Activated CD8-positive, alpha-beta T cell treated with anti-CD3 and anti-CD28 coated beads, Interleukin-2, amount 10 ng/mL, durations not matched to agents 7 days and 5 days (primary cell): Measurements from ENCODE around the gene C11orf21. TPM values are rescaled to one million over a fixed set of nuclear protein-coding genes. Genes with fewer than 3 reads are reported as not detected.
"Not testable (repeated sequence)": the region's sequence is repeated elsewhere in the genome, so short reads cannot be mapped to it uniquely, and the experiment has no call there.

ENCODE experiments used
- ATAC-seq: fragments of 150-1000 bp; cut with Tn5 transposase; one replicate; pipeline ENCODE4 v1.10.0; 2021; ENCODE audit warnings: moderate library complexity
- CTCF ChIA-PET: fragments of 350-600 bp; sonication (Branson Sonifier 250); formaldehyde crosslinking; loops from one replicate; lab custom pipeline; 2021; ENCODE audit warnings: antibody characterized with exemption; lab: Charles Lee
- POLR2A ChIA-PET: fragments of 350-600 bp; sonication (Branson Sonifier 250); formaldehyde crosslinking; loops from one replicate; lab custom pipeline; 2021; ENCODE audit warnings: antibody characterized with exemption; lab: Charles Lee
- DNase-seq: peaks from one replicate; pipeline ENCODE4 v3.0.0-alpha.2; 2020
- H3K27ac Mint-ChIP-seq: one replicate; pipeline ENCODE4 v1.8.0; 2021; ENCODE audit warnings: mild to moderate bottlenecking, mixed read lengths
- H3K27me3 Mint-ChIP-seq: one replicate; pipeline ENCODE4 v1.8.0; 2021; ENCODE audit warnings: low read depth, mixed read lengths
- H3K36me3 Mint-ChIP-seq: one replicate; pipeline ENCODE4 v1.8.0; 2021; ENCODE audit warnings: low read depth, mixed read lengths
- H3K4me1 Mint-ChIP-seq: one replicate; pipeline ENCODE4 v1.8.0; 2021; ENCODE audit warnings: low read depth, mixed read lengths
- H3K4me3 Mint-ChIP-seq: one replicate; pipeline ENCODE4 v1.8.0; 2021; ENCODE audit warnings: mild to moderate bottlenecking, mixed read lengths
- H3K9me3 Mint-ChIP-seq: one replicate; pipeline ENCODE4 v1.8.0; 2022; ENCODE audit warnings: mixed read lengths; ENCODE audit not compliant: insufficient read depth
- total RNA-seq, 2 experiments: library from RNA; stranded (reverse); gene quantifications; one replicate each; pipeline ENCODE4 v1.2.3, GENCODE V29; 2021

C11orf21 gene
- total RNA-seq, 2 experiments from 2014 or later: 37.1 to 43.2 TPM

DNA sequence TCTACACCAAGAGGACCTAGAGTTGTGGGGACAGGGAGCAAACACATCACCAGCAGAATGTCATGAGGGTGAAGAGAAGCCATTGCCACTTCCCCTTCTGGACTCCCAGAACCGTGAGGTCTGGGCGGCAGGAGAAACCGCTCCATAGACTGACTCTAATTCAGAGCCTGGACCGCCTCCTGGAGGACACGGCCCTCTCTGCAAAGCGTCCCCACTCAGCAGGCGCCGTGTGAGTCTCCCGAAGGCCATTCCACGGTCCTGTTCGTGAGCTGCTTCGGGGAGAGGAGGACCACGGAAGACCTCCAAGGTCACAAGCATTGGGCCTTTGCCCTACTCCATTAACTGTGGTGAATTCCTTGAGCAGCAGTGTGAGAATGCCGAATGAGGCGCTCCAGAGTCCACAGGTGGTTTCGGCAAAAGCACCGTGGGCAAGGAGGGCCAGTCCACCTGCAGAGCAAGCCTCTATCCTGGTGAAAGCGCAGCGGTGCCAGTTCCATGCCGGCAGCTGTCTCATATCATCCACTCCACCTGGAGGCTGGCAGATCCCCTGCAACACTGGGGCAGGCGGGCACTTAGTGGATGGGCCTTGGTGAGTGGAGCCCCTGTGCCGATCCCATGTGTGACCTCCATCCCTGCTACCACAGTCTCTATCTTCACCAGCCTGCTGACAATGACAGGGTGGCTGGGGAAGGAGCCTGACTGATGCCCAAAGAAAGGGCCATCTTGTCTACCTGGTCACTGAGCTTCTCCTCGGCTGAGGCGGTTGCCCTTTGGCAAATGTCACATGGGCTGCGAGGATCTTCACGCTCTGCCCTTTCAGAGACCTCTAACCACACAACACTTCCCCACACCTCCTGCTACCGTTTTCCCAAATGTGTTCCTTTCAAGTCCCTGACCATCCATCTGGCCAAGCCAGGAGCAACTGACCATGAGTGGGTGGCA is 7.5 kb downstream of the C11orf21 start:
- no peak overlapping the region for H3K4me3 Mint-ChIP-seq
- no peak overlapping the region for H3K27ac Mint-ChIP-seq
- peaks cover 16% of the 10 kb centered on the region for H3K4me1 Mint-ChIP-seq
- H3K9me3 Mint-ChIP-seq: no peaks in the 10 kb centered on the region
- POLR2A ChIA-PET: no interaction called here
- no peak for DNase-seq
- peaks cover 3% of the 10 kb centered on the region for H3K36me3 Mint-ChIP-seq
- peaks cover 10% of the 10 kb centered on the region for H3K27me3 Mint-ChIP-seq
- CTCF ChIA-PET: interaction anchor here (0.8 to 1.6 kb wide), 2 partner anchors 10 to 11 kb away, joined by 3 to 4 read pairs; no protein-coding TSS in a partner anchor
- ATAC-seq: no peak

- H3K9me3 Mint-ChIP-seq: no peaks in the 10 kb centered on the region
- DNase-seq (no peak), ATAC-seq (no peak)
- H3K4me3 Mint-ChIP-seq: no peak overlapping the region
- no peak overlapping the region for H3K27ac Mint-ChIP-seq
- peaks cover 3% of the 10 kb centered on the region for H3K36me3 Mint-ChIP-seq
- POLR2A ChIA-PET: no interaction called here
- peaks cover 13% of the 10 kb centered on the region for H3K27me3 Mint-ChIP-seq
- H3K4me1 Mint-ChIP-seq: peaks cover 9% of the 10 kb centered on the region
- CTCF ChIA-PET: no interaction called here
Observed at GRCh38 chr11:2293531-2293971, 8.2 kb downstream of the C11orf21 start.

GRCh38 chr11:2290351-2290841 is 11.3 kb downstream of the C11orf21 start:
- Mint-ChIP-seq H3K27ac (no peak overlapping the region), H3K36me3 (no peaks in the 10 kb centered on the region), H3K27me3 (peaks cover 16% of the 10 kb centered on the region), H3K4me3 (no peak overlapping the region), H3K4me1 (peaks cover 6% of the 10 kb centered on the region), H3K9me3 (no peaks in the 10 kb centered on the region)
- CTCF ChIA-PET: no interaction called here
- DNase-seq (no peak), ATAC-seq (no peak)
- POLR2A ChIA-PET: interaction anchor here (1.0 kb wide), 1 partner anchor 10 kb away, joined by 4 read pairs; no protein-coding TSS in a partner anchor

- Mint-ChIP-seq H3K9me3 (no peaks in the 10 kb centered on the region), H3K4me3 (no peak overlapping the region), H3K27me3 (peaks cover 19% of the 10 kb centered on the region), H3K27ac (no peak overlapping the region), H3K4me1 (peaks cover 6% of the 10 kb centered on the region), H3K36me3 (no peaks in the 10 kb centered on the region)
- no peak for ATAC-seq
- POLR2A ChIA-PET: interaction anchor here (1.0 kb wide), 1 partner anchor 10 kb away, joined by 4 read pairs; no protein-coding TSS in a partner anchor
- CTCF ChIA-PET: no interaction called here
- DNase-seq: no peak
Observed at GRCh38 chr11:2289859-2290258, 11.9 kb downstream of the C11orf21 start.

GRCh38 chr11:2289350-2289749 is 12.4 kb downstream of the C11orf21 start:
- CTCF ChIA-PET: no interaction called here
- Mint-ChIP-seq H3K4me3 (no peak overlapping the region), H3K27ac (no peak overlapping the region), H3K27me3 (peaks cover 20% of the 10 kb centered on the region), H3K9me3 (no peaks in the 10 kb centered on the region), H3K4me1 (peaks cover 6% of the 10 kb centered on the region), H3K36me3 (no peaks in the 10 kb centered on the region)
- no peak for DNase-seq
- no peak for ATAC-seq
- POLR2A ChIA-PET: interaction anchor here (1.0 kb wide), 1 partner anchor 11 kb away, joined by 4 read pairs; no protein-coding TSS in a partner anchor

- ChIA-PET POLR2A (no interaction called here), CTCF (interaction anchor here (1.2 kb wide), 1 partner anchor 17 kb away, joined by 5 read pairs; no protein-coding TSS in a partner anchor)
- peaks cover 5% of the 10 kb centered on the region for H3K9me3 Mint-ChIP-seq
- peaks cover 6% of the 10 kb centered on the region for H3K4me1 Mint-ChIP-seq
- no peak for ATAC-seq
- no peak overlapping the region for H3K27ac Mint-ChIP-seq
- no peak for DNase-seq
- no peaks in the 10 kb centered on the region for H3K36me3 Mint-ChIP-seq
- no peak overlapping the region for H3K4me3 Mint-ChIP-seq
- H3K27me3 Mint-ChIP-seq: peaks cover 26% of the 10 kb centered on the region
Observed at GRCh38 chr11:2287091-2287490, 14.6 kb downstream of the C11orf21 start.

DNA sequence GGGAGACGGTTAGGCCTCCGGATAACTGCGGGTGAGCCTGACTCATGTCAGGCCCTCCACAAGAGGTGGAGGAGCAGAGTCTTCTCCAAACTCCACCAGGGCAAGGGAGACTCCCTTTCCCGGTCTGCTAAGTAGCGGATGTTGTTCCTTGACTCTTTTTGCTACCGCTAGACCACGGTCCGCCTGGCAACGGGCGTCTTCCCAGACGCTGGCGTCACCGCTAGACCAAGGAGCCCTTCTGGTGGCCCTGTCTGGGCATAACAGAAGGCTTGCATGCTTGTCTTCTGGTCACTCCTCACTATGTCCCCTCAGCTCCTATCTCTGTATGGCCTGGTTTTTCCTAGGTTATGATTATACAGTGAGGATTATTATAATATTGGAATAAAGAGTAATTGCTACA is 15.4 kb downstream of the C11orf21 start:
- H3K9me3 Mint-ChIP-seq, POLR2A ChIA-PET, H3K36me3 Mint-ChIP-seq, H3K4me3 Mint-ChIP-seq, H3K27ac Mint-ChIP-seq, CTCF ChIA-PET, DNase-seq, ATAC-seq, H3K4me1 Mint-ChIP-seq: not testable (repeated sequence)
- H3K27me3 Mint-ChIP-seq: peaks cover 31% of the 10 kb centered on the region

DNA sequence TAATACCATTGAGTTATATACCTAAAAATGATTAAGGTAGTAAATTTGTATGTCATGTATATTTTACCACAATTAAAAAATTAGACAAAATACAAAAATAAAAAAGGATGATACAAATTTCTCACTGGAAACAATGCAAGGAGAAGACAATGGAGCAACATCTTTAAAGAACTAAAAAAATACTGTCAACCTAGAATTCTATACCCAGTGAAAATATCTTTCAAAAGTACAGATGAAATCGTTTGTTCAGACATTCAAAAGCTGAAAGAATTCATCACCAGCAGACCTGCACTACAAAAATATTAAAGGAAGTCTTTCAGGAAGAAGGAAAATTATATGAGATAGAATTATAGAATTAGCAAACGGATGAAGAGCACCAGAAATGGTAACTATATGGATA is 21.5 kb downstream of the C11orf21 start:
- no peaks in the 10 kb centered on the region for H3K36me3 Mint-ChIP-seq
- H3K4me1 Mint-ChIP-seq: peaks cover 8% of the 10 kb centered on the region

GRCh38 chr11:2277933-2278523 is 23.7 kb downstream of the C11orf21 start:
- POLR2A ChIA-PET: no interaction called here
- CTCF ChIA-PET: no interaction called here
- ATAC-seq: no peak
- Mint-ChIP-seq H3K27ac (no peak overlapping the region), H3K9me3 (peaks cover 15% of the 10 kb centered on the region), H3K36me3 (no peaks in the 10 kb centered on the region), H3K27me3 (peaks cover 26% of the 10 kb centered on the region), H3K4me1 (peaks cover 8% of the 10 kb centered on the region), H3K4me3 (no peak overlapping the region)
- peak; percentile 12 for DNase-seq

More for the DNA sequence above, 21.5 kb downstream of the C11orf21 start:
- Mint-ChIP-seq H3K27ac (no peak overlapping the region), H3K27me3 (peaks cover 31% of the 10 kb centered on the region), H3K4me3 (no peak overlapping the region), H3K9me3 (peaks cover 15% of the 10 kb centered on the region)
- ATAC-seq (no peak), DNase-seq (no peak)
- POLR2A ChIA-PET: no interaction called here
- CTCF ChIA-PET: no interaction called here

- Mint-ChIP-seq H3K4me1 (peaks cover 8% of the 10 kb centered on the region), H3K27me3 (peaks cover 29% of the 10 kb centered on the region), H3K36me3 (no peaks in the 10 kb centered on the region), H3K27ac (no peak overlapping the region), H3K9me3 (peaks cover 10% of the 10 kb centered on the region), H3K4me3 (no peak overlapping the region)
- ChIA-PET POLR2A (no interaction called here), CTCF (interaction anchor here (1.3 to 1.5 kb wide), 2 partner anchors 23 to 28 kb away, joined by 3 read pairs; no protein-coding TSS in a partner anchor)
- peak; percentile 13 for DNase-seq
- no peak for ATAC-seq
Observed at GRCh38 chr11:2277008-2277346, 24.7 kb downstream of the C11orf21 start.

GRCh38 chr11:2276280-2277007 is 25.3 kb downstream of the C11orf21 start:
- Mint-ChIP-seq H3K36me3 (no peaks in the 10 kb centered on the region), H3K27ac (no peak overlapping the region), H3K27me3 (peaks cover 29% of the 10 kb centered on the region), H3K4me1 (peaks cover 8% of the 10 kb centered on the region), H3K4me3 (no peak overlapping the region), H3K9me3 (peaks cover 10% of the 10 kb centered on the region)
- POLR2A ChIA-PET: no interaction called here
- CTCF ChIA-PET: interaction anchor here (1.3 to 1.5 kb wide), 2 partner anchors 23 to 28 kb away, joined by 3 read pairs; no protein-coding TSS in a partner anchor
- no peak for DNase-seq
- no peak for ATAC-seq
